Medulla oblongata (tissue), 1 donor: Measurements from ENCODE around the gene SGPP1.
"Not testable (repeated sequence)": the region's sequence is repeated elsewhere in the genome, so short reads cannot be mapped to it uniquely, and the experiment has no call there.

Experiments
- DNase-seq: peaks from one replicate; pipeline ENCODE4 v3.0.0-alpha.2; 2015; ENCODE audit errors: extremely low spot score

Gene SGPP1, protein sequence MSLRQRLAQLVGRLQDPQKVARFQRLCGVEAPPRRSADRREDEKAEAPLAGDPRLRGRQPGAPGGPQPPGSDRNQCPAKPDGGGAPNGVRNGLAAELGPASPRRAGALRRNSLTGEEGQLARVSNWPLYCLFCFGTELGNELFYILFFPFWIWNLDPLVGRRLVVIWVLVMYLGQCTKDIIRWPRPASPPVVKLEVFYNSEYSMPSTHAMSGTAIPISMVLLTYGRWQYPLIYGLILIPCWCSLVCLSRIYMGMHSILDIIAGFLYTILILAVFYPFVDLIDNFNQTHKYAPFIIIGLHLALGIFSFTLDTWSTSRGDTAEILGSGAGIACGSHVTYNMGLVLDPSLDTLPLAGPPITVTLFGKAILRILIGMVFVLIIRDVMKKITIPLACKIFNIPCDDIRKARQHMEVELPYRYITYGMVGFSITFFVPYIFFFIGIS

DNA sequence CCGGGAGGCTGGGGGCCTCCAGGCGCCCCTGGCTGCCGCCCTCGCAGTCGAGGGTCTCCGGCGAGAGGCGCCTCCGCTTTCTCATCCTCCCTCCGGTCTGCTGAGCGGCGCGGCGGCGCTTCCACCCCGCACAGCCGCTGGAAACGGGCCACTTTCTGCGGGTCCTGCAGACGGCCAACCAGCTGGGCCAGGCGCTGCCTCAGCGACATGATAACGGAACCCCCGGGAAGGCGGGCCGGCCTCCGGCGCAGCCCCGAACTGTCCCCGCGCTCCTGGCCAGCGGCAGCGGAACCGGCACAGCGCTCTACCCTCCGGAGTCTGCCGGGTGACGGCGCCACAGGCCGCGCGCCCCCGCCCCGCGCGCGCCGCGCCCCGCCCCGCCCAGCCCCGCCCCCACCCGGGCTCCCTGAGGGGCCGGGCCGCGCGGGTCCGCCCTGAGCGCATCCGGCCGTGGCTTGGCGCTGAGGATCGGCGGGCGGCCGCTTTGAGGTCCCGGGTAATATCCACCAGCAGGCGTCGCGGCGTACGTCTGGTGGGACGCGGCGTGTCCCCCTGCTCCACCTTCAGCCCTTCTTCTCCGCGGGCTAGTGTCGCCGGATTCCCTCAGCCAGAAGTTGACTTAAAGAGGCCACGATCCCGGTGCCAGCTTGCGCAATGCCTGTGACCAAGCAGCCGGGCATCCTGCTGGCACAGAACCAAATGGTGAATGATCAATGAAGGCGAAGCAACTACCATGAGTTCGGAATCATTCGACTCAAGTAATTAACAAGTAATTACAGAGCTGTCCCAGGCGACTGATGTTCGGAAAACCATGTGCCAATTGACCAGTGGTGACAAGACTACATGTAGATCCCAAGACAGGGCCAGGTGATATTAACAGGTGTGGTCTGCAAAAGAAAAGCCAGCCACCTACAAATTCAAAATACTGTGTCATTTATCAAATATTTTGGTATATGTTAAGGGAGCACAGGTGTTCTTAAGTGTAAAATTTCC, at the start of gene SGPP1:
Gene SGPP1, minus strand, starts transcription at position 330 of the 993 bp plus-strand sequence. Its CDS starts 121 bp downstream, at position 209.
- peak; percentile 76 for DNase-seq

DNA sequence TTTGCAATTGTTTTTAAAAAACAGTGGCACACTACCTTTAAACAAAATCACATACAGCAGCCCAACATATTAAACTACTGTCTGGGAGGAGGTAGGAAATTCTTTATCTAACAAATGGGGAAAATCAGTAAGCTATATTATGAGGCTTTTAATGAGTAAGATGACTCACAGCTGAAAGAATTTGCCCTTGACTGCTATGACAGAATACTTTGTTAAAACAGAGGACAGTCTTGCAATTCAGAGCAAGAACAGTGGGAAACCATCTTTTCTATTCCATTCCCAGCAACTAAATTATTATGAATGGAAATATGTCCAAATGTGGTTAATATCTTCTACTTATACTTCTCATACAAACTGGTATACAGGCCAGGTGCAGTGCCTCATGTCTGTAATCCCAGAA, 49.2 kb upstream of the SGPP1 start:
- DNase-seq = no peak

DNA sequence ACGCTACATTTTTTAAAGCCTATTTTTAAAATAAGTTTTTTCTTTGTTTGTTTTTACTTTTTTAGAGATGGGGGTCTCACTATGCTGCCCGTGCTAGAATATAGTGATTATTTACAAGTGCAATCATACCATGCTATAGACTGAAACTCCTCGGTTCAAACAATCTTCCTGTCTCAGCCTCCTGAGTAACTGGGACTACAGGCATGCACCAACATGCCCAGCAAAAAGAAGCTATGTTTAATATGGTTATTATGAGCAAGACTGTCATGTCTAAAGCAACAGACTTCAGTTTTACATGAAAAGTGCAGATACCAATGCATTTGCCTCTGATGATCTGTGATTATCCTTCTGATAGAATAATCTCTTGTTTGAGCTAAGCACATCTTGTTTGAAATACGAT, 45.6 kb upstream of the SGPP1 start:
- DNase-seq = no peak

DNA sequence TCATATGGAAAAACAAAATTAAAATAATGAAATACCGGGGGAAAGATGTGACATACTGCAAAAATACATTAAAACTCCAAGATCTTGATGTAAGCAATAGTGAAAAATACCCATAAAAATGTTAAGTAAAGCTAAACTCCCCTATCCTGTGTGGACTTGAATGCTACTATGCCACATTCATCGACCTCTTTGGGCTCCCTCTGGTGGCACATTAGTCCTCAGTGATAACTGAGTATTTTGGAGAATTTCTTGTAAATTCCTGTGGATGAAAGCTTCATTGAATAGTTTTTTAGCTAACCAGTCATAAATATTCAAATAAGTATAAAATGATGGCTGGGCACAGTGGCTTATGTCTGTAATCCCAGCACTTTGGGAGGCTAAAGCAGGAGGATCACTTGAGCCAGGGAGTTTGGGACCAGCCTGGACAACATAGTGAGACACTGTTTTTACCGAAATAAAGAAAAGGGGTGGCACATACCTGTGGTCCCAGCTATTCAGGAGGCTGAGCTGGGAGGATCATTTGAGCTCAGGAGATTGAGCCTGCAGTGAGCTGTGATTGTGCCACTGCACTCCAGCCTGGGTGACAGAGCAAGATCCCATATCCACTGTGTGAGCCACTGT, 42.4 kb upstream of the SGPP1 start:
- DNase-seq = peak; percentile 80

DNA sequence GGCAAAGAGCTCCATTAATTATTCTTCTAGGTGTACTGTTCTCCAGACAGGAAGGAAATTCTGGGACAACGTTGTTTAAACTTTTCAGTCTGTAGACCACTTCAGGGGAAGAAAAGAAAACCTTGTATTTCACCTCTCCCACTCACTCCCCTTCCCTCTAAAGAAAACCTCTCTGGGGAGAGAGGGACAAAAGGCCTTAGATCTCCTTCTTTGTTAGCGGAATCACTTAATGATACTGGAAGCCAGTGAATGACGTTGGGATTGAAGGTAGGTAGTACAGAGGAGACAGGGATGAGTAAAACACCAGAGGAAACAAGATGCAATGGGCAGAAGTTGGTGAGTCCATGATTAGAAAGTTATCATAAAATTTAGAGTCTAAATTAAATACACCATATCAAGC, 38.7 kb upstream of the SGPP1 start:
- DNase-seq = no peak

DNA sequence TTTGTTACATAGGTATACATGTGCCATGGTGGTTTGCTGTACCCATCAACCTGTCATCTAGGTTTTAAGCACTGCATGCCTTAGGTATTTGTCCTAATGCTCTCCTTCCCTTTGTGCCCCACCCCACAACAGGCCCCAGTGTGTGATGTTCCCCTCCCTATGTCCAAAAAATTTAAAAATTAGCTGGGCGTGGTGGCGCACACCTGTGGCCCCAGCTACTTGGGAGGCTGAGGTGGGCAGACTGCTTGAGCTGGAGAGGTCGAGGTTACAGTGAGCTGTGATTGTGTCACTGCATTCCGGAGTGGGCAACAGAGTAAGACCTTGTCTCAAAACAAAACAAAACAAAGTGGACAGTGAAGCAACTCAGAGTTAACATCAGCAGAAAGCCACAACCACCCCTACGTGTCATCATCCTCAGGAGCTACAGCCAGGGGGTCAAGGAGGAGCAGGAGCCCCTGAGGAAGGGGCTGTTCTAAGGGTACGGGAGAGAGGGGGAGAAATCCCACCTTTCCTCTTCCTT, 36.8 kb upstream of the SGPP1 start:
- DNase-seq = no peak

DNA sequence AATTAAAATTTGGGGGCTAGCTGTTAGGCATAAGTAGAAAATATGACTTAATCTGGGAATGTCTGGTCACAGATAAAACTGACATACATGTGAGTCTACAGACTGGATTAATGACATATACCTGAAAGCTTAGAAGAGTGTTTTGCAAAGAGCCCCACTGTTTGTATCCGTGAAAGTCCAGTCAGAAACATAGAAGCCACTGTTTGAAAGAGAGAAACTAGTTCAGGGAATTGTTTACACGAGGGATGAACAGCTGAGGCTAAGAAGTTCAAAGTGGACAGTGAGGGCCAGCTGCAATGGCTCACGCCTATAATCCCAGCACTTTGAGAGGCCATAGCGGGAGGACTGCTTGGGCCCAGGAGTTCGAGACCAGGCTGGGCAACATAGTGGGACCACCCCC, 36.2 kb upstream of the SGPP1 start:
- DNase-seq = no peak

DNA sequence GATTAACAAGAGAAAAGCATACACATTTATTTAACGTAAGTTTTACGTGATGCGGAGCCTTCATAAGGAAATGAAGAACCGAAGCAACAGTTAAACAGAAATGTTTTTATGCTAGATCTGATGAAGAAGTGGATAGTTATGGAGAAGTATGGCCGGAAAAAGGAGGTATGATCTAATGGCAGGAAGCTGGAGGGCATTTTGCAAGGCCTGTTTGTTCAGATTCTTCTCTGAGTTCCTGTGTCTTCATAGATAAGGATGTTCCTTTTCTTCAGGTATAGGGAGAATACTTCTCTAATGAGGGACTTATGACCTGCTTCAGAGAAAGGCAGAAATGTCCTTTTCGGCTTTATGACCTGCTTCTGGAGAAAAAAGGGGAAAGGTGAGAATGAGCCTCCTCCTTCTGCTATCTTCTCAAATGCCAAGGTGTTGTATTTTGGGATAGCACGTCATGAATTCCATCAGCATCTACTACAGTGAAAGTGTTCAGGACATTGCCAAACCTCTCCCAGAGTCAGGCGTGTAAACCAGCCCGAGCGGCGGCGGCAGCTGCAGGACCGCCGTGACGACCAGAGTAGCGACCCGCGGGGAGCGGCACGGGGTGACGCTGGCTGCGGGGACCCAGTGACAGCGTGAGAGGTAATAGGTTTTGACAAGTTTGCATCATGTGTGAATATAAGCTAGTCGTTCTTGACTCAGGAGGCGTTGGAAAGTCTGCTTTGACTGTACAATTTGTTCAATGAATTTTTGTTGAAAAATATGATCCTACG, 33.7 kb upstream of the SGPP1 start:
- DNase-seq = no peak

DNA sequence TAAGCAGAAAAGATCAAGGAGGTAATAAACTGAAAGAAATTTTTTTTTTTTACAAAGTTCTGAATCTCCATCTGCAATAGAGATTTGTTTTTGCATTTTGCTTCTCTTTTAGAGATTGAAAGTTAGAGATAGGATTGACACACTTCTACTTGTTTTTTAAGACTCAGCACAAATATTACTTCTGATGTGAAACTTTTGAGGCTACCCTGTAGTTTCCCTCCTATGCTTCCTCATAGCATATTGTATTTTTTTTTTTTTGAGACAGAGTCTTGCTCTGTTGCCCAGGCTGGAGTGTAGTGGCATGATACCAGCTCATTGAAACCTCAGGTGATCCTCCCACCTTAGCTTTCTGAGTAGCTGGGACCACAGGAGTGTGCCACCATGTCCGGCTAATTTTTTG, 32.1 kb upstream of the SGPP1 start:
- no peak for DNase-seq

DNA sequence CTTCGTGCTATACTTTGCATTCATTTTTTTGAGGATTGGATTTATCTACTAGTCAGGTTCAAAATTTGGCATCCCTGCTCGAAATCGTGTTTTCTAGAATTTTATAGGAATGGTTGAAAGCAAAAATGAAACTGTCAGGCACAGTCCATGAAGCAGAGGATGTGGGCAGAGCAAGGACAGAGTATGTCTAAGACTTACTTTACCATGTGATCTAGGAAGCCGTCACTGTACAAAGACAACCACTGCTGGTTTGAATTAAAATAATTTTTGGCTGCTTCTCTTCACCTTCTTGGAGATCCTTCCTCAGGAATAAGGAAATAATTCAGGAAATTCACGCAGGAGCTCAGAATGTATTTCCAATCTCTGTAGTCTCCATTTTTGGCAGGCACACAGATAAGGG, 31.6 kb upstream of the SGPP1 start:
- peak; percentile 65 for DNase-seq

DNA sequence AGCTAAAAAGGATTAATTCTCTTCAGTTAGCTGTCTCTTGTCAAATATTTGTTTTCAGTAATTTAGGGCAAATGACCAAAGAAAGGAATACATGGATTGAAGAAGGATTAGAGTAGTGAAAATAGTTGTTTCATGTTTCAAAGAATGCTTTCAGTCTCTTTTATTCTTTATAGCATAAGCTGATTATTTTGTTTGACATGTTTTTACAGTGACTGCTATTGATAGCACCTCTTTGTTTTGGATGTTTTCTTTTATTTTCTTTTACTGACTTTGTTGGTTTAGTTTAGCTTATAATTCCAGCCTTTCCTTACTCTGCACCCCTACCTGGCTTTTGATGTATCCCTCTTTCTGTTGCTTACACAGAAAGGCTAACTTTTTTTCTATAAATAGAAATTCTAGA, 29.3 kb upstream of the SGPP1 start:
- no peak for DNase-seq

DNA sequence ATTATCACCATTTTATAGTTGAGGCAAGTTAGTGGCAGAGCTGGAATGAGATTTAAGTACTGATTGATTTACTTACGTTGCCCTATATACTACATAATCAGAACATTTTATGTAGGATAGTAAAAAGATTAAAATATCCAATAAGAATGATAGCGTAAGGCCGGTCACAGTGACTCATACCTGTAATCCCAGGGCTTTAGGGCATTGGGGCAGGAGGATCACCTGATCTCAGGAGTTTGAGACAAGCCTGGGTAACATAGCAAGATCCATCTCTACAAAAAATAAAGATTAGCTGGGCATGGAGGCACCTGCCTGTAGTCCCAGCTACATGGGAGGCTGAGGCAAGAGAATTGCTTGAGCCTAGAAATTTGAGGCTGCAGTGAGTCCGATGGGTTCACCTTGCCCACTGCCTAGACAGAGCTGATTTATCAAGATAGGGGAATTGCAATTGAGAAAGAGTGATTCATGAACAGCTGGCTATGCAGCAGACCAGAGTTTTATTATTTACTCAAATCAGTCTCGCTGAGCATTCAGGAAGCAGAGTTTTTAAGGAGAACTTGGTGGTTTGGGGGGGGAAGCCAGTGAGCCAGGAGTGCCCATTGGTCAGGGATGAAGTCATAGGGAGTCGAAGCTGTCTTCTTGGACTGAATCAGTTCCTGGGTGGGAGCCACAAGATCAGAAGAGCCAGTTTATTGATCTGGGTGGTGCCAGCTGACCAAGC, 24.7 kb upstream of the SGPP1 start:
- peak; percentile 60 for DNase-seq

DNA sequence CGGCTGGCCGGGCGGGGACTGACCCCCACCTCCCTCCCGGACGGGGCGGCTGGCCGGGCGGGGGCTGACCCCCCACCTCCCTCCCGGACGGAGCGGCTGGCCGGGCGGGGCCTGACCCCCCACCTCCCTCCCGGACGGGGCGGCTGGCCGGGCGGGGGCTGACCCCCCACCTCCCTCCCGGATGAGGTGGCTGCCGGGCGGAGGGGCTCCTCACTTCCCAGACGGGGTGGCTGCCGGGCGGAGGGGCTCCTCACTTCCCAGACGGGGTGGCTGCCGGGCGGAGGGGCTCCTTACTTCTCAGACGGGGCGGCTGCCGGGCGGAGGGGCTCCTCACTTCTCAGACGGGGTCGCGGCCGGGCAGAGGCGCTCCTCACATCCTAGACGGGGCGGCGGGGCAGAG, 23.2 kb upstream of the SGPP1 start:
- not testable (repeated sequence) for DNase-seq

DNA sequence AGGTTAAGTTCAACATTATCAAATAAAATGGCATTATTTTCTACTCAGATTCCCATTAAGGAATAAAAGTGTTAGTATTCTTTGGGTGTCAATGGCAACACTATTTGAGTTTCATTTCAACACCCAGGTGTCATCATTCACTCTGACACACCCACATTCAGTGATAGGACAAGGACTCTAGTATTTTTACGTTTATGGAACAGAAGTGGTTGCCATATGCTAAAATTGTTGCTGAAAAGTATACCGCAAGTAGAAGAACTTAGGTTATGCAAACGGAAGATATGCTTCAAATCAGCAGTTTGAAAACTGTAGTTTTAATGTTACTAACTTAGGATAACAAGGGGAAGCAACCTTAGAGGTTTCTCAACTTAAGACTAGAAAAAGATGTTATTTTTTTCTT, 20.0 kb upstream of the SGPP1 start:
- no peak for DNase-seq

DNA sequence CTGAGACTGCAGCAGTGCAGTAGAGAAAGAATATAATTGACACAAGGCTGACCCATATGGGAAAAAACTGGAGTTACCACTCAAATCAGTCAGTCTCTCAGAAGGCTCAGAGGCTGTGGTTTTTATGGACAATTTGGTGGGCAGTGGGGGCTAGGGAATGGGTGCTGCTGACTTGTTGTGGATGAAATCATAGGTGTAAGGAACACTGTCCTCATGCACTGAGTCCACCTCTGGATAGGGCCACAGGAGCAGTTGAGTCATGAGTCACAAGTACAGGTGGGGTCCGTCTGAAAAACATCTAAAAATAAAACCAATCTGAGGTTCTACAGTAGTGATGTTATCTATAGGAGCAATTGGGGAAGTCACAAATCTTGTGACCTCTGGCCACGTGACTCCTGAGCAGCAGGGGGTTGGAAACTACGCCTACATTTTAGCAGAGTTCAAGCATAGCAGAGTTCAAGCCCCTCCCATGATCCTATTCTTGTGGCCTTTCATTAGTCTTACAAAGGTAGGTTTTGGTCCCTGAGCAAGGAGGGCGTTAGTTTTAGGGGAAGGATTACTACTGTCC, 18.1 kb upstream of the SGPP1 start:
- peak; percentile 62 for DNase-seq

DNA sequence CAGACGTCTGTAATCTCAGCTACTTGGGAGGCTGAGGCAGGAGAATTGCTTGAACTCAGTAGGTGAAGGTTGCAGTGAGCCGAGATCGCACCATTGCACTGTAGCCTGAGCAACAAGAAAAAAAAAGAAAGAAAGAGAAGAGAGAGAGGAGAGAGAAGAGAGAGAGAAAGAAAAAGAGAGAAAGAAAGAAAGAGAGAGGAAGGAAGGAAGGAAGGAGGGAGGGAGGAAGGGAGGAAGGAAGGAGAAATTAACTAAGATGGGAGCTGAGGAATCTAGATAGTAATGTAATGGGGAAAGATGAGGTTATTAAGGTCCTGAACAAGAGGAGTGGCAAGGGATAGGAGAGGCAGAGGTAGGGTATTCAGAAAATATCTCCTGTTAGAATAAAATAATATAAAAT, 17.4 kb upstream of the SGPP1 start:
- DNase-seq = no peak

DNA sequence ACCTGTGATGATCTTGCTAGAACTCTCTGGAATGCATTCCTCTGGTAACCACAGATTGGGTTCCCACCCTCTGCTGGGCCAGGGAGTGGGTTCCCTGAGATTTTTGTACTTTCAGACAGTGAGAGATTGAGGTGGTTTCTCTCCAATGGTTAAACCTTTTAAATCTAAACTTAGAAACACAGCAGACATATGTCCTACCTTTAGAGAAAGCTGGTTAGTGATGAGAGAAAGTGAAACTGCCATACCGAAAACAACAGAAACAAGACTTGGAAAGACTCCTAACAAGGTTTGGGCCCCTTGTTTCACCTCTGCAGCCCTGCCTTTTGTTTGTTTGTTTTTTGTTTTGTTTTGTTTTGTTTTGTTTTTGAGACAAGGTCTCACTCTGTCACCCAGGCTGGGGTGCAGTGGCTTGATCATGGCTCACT, 9.7 kb upstream of the SGPP1 start:
- no peak for DNase-seq

DNA sequence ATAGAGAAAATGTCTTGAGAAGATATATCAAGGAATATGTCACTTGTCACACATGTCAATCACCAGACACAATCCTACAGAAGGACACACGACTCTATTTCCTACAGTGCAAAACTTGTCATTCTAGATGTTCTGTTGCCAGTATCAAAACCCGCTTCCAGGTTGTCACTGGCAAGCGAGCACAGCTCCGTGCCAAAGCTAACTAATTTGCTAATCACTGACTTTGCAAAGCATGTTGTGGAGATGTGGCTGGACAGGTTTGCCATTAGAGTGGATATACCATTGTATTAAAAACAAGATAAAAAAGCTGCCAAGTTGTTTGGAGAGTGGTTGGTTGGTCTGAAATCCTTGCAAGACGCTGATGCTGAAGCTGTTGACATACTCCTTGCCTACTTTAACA, 7.9 kb upstream of the SGPP1 start:
- DNase-seq = no peak

DNA sequence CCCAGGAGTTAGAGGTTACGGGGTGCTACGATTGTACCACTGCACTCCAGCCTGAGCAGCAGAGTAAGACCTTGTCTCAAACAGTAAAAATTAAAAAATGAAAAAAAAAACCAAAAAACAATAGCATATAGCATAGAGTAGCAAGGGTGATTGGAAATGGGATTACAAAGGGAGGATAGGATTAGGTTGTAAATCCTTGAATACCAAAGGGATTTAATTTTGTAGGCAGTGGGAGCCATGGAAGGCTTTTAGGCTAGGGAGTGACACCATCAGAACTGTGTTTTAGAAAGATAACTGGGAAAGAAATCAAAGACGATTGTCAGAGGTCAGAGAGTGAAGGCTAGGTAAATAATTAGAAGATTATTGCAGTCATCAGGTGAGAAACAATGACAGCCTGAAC, 2.8 kb upstream of the SGPP1 start:
- DNase-seq = no peak

DNA sequence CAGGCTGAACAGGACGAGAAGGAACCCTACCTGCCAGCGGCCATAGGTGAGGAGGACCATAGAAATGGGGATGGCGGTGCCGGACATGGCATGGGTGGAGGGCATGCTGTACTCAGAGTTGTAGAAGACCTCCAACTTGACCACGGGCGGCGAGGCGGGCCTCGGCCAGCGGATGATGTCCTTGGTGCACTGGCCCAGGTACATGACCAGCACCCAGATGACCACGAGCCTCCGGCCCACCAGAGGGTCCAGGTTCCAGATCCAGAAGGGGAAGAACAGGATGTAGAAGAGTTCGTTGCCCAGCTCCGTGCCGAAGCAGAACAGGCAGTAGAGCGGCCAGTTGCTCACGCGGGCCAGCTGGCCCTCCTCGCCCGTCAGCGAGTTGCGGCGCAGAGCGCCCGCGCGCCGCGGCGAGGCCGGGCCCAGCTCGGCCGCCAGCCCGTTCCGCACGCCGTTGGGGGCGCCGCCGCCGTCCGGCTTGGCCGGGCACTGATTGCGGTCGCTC, 582 bp downstream of the SGPP1 start:
- DNase-seq = peak; percentile 41
